K562 (cell line): ENCODE data around the gene CCDC70.

ENCODE experiments used
- E2F5 ChIP-seq: sonication (generic); formaldehyde crosslinking; IDR thresholded peaks from 2 replicates; pipeline ENCODE4 v1.8.0; 2022; ENCODE audit warnings: mild to moderate bottlenecking, missing genetic modification reagents
- EZH2 ChIP-seq: IDR thresholded peaks from 2 replicates; pipeline ENCODE4 v1.6.1; 2012; ENCODE audit warnings: low read depth, mild to moderate bottlenecking, inconsistent platforms, low read length, borderline replicate concordance
- GMEB1 ChIP-seq: fragments of 250-450 bp; sonication (Bioruptor Pico); IDR thresholded peaks from 2 replicates; pipeline ENCODE4 v1.4.0; 2020; ENCODE audit warnings: mild to moderate bottlenecking
- HDAC1 ChIP-seq, 2 experiments: fragments of 450-650 bp; IDR thresholded peaks; 2 replicates each; pipeline ENCODE4 v1.6.1; 2016 to 2017; ENCODE audit warnings: inconsistent platforms in 1 of 2, mild to moderate bottlenecking in 1 of 2, moderate library complexity in 1 of 2
- KDM1A ChIP-seq, 2 experiments: fragments of 450-650 bp; IDR thresholded peaks; 2 replicates each; pipeline ENCODE4 v1.6.1; 2016; ENCODE audit warnings: mild to moderate bottlenecking in 2 of 2
- POLR2AphosphoS5 ChIP-seq: IDR thresholded peaks from 2 replicates; pipeline ENCODE4 v1.6.1; 2011; ENCODE audit warnings: mild to moderate bottlenecking, low read depth, low read length, moderate library complexity; ENCODE audit not compliant: control insufficient read depth, insufficient read depth
- TAF7 ChIP-seq: fragments of 450-650 bp; IDR thresholded peaks from 2 replicates; pipeline ENCODE4 v1.6.1; 2016; ENCODE audit warnings: missing genetic modification characterization, missing compliant biosample characterization
- ZNF311 ChIP-seq: fragments of 250-450 bp; sonication (Bioruptor Pico); IDR thresholded peaks from 2 replicates; pipeline ENCODE4 v1.4.0; 2020; ENCODE audit warnings: mild to moderate bottlenecking, moderate library complexity
- TF ChIP-seq, protein P1 (sequence below): fragments of 250-450 bp; sonication (Bioruptor Pico); IDR thresholded peaks from 2 replicates; pipeline ENCODE4 v1.5.0; 2020; ENCODE audit warnings: mild to moderate bottlenecking
- TF ChIP-seq, protein P2 (sequence below): sonication (generic); formaldehyde crosslinking; IDR thresholded peaks from 2 replicates; pipeline ENCODE4 v1.5.0; 2020; ENCODE audit warnings: missing genetic modification reagents

DNA sequence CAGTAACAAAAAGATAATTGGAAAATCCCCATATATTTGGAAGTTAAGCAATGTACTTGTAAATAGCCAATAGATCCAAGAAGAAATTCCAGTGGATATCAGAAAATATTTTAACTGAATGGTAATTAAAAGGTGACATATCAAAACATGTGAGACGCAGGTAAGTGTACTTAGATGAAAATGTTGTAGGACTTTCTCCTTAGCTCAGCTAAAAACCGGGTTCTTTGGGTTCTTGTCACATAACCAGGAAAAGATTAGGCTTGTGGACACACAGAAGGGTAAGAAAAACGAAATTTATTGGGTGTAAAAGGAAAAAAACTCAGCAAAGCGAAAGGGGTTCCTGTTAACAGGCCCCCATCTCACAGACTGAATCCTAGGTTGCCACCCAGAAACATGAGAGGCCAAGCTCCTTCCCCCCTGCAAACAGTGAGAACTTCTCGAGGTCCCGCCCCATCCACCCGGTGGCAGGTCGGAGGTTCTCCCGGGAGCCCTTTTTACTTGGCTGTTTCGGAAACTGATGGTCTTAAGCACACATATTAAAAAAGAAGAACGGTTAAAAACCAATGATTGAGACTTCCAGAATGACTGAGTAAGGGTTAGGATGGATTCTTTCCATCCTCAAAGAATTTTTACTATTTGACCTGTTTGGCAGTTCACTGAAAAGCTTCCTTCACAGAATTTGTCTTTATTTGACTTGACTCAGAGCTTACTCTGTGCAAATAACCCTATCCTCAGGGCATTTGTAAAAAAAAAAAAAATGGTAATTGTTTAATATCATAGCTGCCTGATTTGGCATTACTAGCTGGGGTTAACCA, 3.1 kb upstream of the CCDC70 start:
- TF ChIP-seq GMEB1 (CRISPR knock-in tag) = no peak
- TF ChIP-seq KDM1A (IDR thresholded peaks at IDR 0.05) = no peak
- no peak for TF ChIP-seq E2F5
- no peak for TF ChIP-seq POLR2AphosphoS5
- no peak for TF ChIP-seq TAF7
- TF ChIP-seq, protein P1, sequence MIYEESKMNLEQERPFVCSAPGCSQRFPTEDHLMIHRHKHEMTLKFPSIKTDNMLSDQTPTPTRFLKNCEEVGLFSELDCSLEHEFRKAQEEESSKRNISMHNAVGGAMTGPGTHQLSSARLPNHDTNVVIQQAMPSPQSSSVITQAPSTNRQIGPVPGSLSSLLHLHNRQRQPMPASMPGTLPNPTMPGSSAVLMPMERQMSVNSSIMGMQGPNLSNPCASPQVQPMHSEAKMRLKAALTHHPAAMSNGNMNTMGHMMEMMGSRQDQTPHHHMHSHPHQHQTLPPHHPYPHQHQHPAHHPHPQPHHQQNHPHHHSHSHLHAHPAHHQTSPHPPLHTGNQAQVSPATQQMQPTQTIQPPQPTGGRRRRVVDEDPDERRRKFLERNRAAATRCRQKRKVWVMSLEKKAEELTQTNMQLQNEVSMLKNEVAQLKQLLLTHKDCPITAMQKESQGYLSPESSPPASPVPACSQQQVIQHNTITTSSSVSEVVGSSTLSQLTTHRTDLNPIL (CRISPR knock-in tag) = no peak
- no peak for TF ChIP-seq EZH2
- TF ChIP-seq, protein P2, sequence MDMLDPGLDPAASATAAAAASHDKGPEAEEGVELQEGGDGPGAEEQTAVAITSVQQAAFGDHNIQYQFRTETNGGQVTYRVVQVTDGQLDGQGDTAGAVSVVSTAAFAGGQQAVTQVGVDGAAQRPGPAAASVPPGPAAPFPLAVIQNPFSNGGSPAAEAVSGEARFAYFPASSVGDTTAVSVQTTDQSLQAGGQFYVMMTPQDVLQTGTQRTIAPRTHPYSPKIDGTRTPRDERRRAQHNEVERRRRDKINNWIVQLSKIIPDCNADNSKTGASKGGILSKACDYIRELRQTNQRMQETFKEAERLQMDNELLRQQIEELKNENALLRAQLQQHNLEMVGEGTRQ (CRISPR knock-in tag) = no peak
- TF ChIP-seq HDAC1 (IDR thresholded peaks at IDR 0.05) = no peak
- TF ChIP-seq ZNF311 (CRISPR knock-in tag) = no peak
